Breast epithelium (tissue), 4 donors: ENCODE measurements around the gene RFX1. TPM values are rescaled to one million over a fixed set of nuclear protein-coding genes. Genes with fewer than 3 reads are reported as not detected.

Experiments
- DNase-seq, 2 donors: peaks; one replicate each; pipeline ENCODE4 v3.0.0-alpha.2; 2019; ENCODE audit warnings: low spot score in 2 of 2
- H3K27ac ChIP-seq, 2 donors: fragments of 200-600 bp; sonication (generic) in 1 of 2; one replicate each; pipeline ENCODE4 v1.5.1; 2016 to 2019; ENCODE audit warnings: mild to moderate bottlenecking in 1 of 2
- H3K27me3 ChIP-seq, 2 donors: fragments of 200-600 bp; sonication (generic) in 1 of 2; one replicate each; pipeline versions ENCODE4 v1.5.1 to v1.6.0; 2017 to 2019; ENCODE audit warnings: control low read depth in 1 of 2, mild to moderate bottlenecking in 1 of 2
- H3K36me3 ChIP-seq: fragments of 200-600 bp; one replicate; pipeline ENCODE4 v1.5.1; 2019
- H3K4me1 ChIP-seq, 2 donors: fragments of 200-600 bp; sonication (generic); one replicate each; pipeline ENCODE4 v1.5.1; 2016 to 2019; ENCODE audit warnings: control low read depth in 1 of 2
- H3K4me3 ChIP-seq, 3 donors: fragments of 200-600 bp; sonication (generic); 1 replicate in 2 of 3; 2 replicates in 1 of 3; pipeline ENCODE4 v1.5.1; 2016 to 2019; ENCODE audit warnings: mild to moderate bottlenecking in 3 of 3, moderate library complexity in 2 of 3
- H3K9me3 ChIP-seq, 2 donors: fragments of 200-600 bp; sonication (generic) in 1 of 2; one replicate each; pipeline ENCODE4 v1.5.1; 2016 to 2019; ENCODE audit warnings: control low read depth in 1 of 2
- CTCF ChIP-seq, 3 donors: fragments of 450-650 bp; IDR thresholded peaks; one replicate each; pipeline ENCODE4 v1.5.1; 2016 to 2017; ENCODE audit warnings: antibody characterized with exemption in 3 of 3, mild to moderate bottlenecking in 3 of 3, moderate library complexity in 3 of 3
- POLR2A ChIP-seq: fragments of 450-650 bp; IDR thresholded peaks from one replicate; pipeline ENCODE4 v1.6.1; 2016; ENCODE audit warnings: antibody characterized with exemption, mild to moderate bottlenecking, moderate library complexity
- POLR2AphosphoS5 ChIP-seq, 3 donors: sonication (generic); formaldehyde crosslinking; IDR thresholded peaks; one replicate each; pipeline ENCODE4 v1.6.1; 2017; ENCODE audit warnings: antibody characterized with exemption in 3 of 3
- intact Hi-C: fragments of 100-400 bp; cut with DNase I; formaldehyde crosslinking; loops from one replicate; pipeline ENCODE4 v1.15.1; 2023; ENCODE audit warnings: low total_unique reads
- total RNA-seq, 3 donors: library from RNA; depleted of rRNA; stranded (reverse); fragments of >200 nt; gene quantifications; one replicate each; pipeline ENCODE4 v1.1.0, GENCODE V29; 2016

RFX1 gene
- total RNA-seq, 3 donors from 2014 or later, result 2.6 to 3.7 (median 3.6) TPM

GRCh38 chr19:13946414-13946813, 59.7 kb downstream of the RFX1 start:
- Histone ChIP-seq H3K4me1 (no peaks in the 10 kb centered on the region), H3K9me3 (no peaks in the 10 kb centered on the region), H3K27ac (no peak overlapping the region), H3K36me3 (no peaks in the 10 kb centered on the region), H3K27me3 (no peaks in the 10 kb centered on the region), H3K4me3 (no peak overlapping the region)
- TF ChIP-seq CTCF (IDR thresholded peaks at IDR 0.05), result no peak
- TF ChIP-seq POLR2A, result no peak
- TF ChIP-seq POLR2AphosphoS5 (IDR thresholded peaks at IDR 0.05), result no peak
- no peak for DNase-seq
- intact Hi-C loops, result no loop called here

GRCh38 chr19:13942023-13942684, 64.0 kb downstream of the RFX1 start:
- no peak for TF ChIP-seq POLR2AphosphoS5 (IDR thresholded peaks at IDR 0.05)
- no peak for TF ChIP-seq POLR2A
- H3K36me3 ChIP-seq, result no peaks in the 10 kb centered on the region
- H3K4me3 ChIP-seq, result no peak overlapping the region
- H3K9me3 ChIP-seq, result no peaks in the 10 kb centered on the region
- no peak for DNase-seq
- no peak overlapping the region for H3K27ac ChIP-seq
- peaks cover 0 to 5% of the 10 kb centered on the region in 2 donors for H3K27me3 ChIP-seq
- H3K4me1 ChIP-seq, result peaks cover 0 to 4% of the 10 kb centered on the region in 2 donors
- intact Hi-C loops, result no loop called here

GRCh38 chr19:13938301-13939064, 67.6 kb downstream of the RFX1 start, which contains the start of gene PODNL1:
Gene PODNL1, minus strand, starts transcription at chr19:13938417. Its CDS starts 236 bp downstream, at chr19:13938181.
- Histone ChIP-seq H3K27ac (peak within 1 kb of the TSS; percentile 79 to 80), H3K9me3 (no peaks in the 10 kb centered on the region), H3K36me3 (no peaks in the 10 kb centered on the region), H3K27me3 (peaks cover 0 to 5% of the 10 kb centered on the region in 2 donors), H3K4me3 (peak within 1 kb of the TSS; percentile 12 to 59 (median 58)), H3K4me1 (peaks cover 0 to 4% of the 10 kb centered on the region in 2 donors)
- peak in 1 of 2 donors; percentile 83 for DNase-seq
- TF ChIP-seq POLR2A (no peak), CTCF (IDR thresholded peaks at IDR 0.05) (no peak), POLR2AphosphoS5 (IDR thresholded peaks at IDR 0.05) (no peak)
- intact Hi-C loops, result no loop called here

GRCh38 chr19:13937479-13938300, 68.4 kb downstream of the RFX1 start:
- H3K4me3 ChIP-seq, result peak overlapping the region; percentile 12 to 59 (median 58)
- no peaks in the 10 kb centered on the region for H3K9me3 ChIP-seq
- TF ChIP-seq POLR2A (no peak), CTCF (IDR thresholded peaks at IDR 0.05) (no peak), POLR2AphosphoS5 (IDR thresholded peaks at IDR 0.05) (no peak)
- H3K4me1 ChIP-seq, result peaks cover 0 to 4% of the 10 kb centered on the region in 2 donors
- no peak for DNase-seq
- H3K27ac ChIP-seq, result peak overlapping the region; percentile 79 to 80
- intact Hi-C loops, result no loop called here
- H3K27me3 ChIP-seq, result peaks cover 0 to 5% of the 10 kb centered on the region in 2 donors
- H3K36me3 ChIP-seq, result no peaks in the 10 kb centered on the region

GRCh38 chr19:13935765-13936510, 70.2 kb downstream of the RFX1 start:
- Histone ChIP-seq H3K4me3 (no peak overlapping the region), H3K4me1 (peaks cover 0 to 4% of the 10 kb centered on the region in 2 donors), H3K9me3 (no peaks in the 10 kb centered on the region), H3K36me3 (no peaks in the 10 kb centered on the region), H3K27me3 (peaks cover 0 to 5% of the 10 kb centered on the region in 2 donors), H3K27ac (peak overlapping the region in 1 of 2 donors; percentile 3)
- TF ChIP-seq POLR2A, result no peak
- no peak for TF ChIP-seq POLR2AphosphoS5 (IDR thresholded peaks at IDR 0.05)
- TF ChIP-seq CTCF (IDR thresholded peaks at IDR 0.05), result no peak
- DNase-seq, result no peak
- intact Hi-C loops, result no loop called here
